Aorta (tissue), 5 donors: ENCODE results near the gene CCDC144A. TPM values are rescaled to one million over a fixed set of nuclear protein-coding genes. Genes with fewer than 3 reads are reported as not detected.
"Not testable (repeated sequence)": the region's sequence is repeated elsewhere in the genome, so short reads cannot be mapped to it uniquely, and the experiment has no call there.

ENCODE experiments used
- ATAC-seq: fragments of 200-7000 bp; cut with Tn5 transposase; one replicate; pipeline ENCODE4 v1.9.1; 2022; ENCODE audit warnings: moderate library complexity; ENCODE audit not compliant: low FRiP score
- DNase-seq, 2 donors: peaks; one replicate each; pipeline ENCODE4 v3.0.0-alpha.2; 2020
- H3K27ac ChIP-seq, 2 donors: one replicate each; pipeline ENCODE4 v1.5.1; 2013; ENCODE audit warnings: low read length in 2 of 2, mild to moderate bottlenecking in 2 of 2, moderate library complexity in 2 of 2, control low read depth in 1 of 2, inconsistent platforms in 1 of 2, low read depth in 1 of 2
- H3K27me3 ChIP-seq, 2 donors: one replicate each; pipeline ENCODE4 v1.6.1; 2013; ENCODE audit warnings: control low read depth in 1 of 2, low read length in 1 of 2, mild to moderate bottlenecking in 1 of 2, moderate library complexity in 1 of 2; ENCODE audit not compliant: insufficient read depth in 2 of 2, control insufficient read depth in 1 of 2
- H3K36me3 ChIP-seq, 2 donors: one replicate each; pipeline ENCODE4 v1.6.1; 2013; ENCODE audit warnings: control low read depth in 1 of 2, low read length in 1 of 2, mild to moderate bottlenecking in 1 of 2; ENCODE audit not compliant: insufficient read depth in 2 of 2, control insufficient read depth in 1 of 2
- H3K4me1 ChIP-seq, 2 donors: one replicate each; pipeline ENCODE4 v1.6.1; 2013; ENCODE audit warnings: low read length in 2 of 2, control low read depth in 1 of 2, mild to moderate bottlenecking in 1 of 2, moderate library complexity in 1 of 2; ENCODE audit not compliant: insufficient read depth in 2 of 2, control insufficient read depth in 1 of 2
- H3K4me3 ChIP-seq, 2 donors: one replicate each; pipeline ENCODE4 v1.5.1; 2013; ENCODE audit warnings: low read length in 2 of 2, control low read depth in 1 of 2, mild to moderate bottlenecking in 1 of 2
- H3K9me3 ChIP-seq: one replicate; pipeline ENCODE4 v1.6.1; 2013; ENCODE audit warnings: mild to moderate bottlenecking, low read length; ENCODE audit not compliant: control insufficient read depth
- WGBS, 2 donors: extraction: QIAGEN DNeasy Blood & Tissue Kit; methylation state at CpG; one replicate each; pipeline ENCODE4 v1.1.7; 2013; 5-methylcytosine and 5-hydroxymethylcytosine counted together
- intact Hi-C, 2 donors: fragments of 100-400 bp; cut with DNase I; formaldehyde crosslinking; loops; one replicate each; pipeline versions ENCODE4 v1.14.2 to v1.15.0; 2022
- polyA plus RNA-seq, 2 donors: library from polyadenylated mRNA; stranded (reverse); fragments of 200-250 nt; gene quantifications; one replicate each; pipeline ENCODE4 v1.2.3, GENCODE V29; 2013
- total RNA-seq, 2 donors: library from RNA; stranded (reverse); fragmentation: NEBNext Ultra II Directional; extraction: Animal tissue kit (Norgen Biotek cat#: 25700); gene quantifications; one replicate each; pipeline ENCODE4 v1.2.1, GENCODE V29; 2021
- donor health status: healthy with polysubstance abuse.
- donor health status: Bipolar disorder and iron deficiency.
- donor health status: DM: no; HTN: no; CAD: no.
- donor health status: DM: no; HTN: no; CAD: no.
- donor health status: DM: yes; HTN: yes; CAD: no.

The CCDC144A gene
- total and polyA plus RNA-seq, 4 donors = 2.5 to 18.6 (median 3.2) TPM; not detected in 1

DNA sequence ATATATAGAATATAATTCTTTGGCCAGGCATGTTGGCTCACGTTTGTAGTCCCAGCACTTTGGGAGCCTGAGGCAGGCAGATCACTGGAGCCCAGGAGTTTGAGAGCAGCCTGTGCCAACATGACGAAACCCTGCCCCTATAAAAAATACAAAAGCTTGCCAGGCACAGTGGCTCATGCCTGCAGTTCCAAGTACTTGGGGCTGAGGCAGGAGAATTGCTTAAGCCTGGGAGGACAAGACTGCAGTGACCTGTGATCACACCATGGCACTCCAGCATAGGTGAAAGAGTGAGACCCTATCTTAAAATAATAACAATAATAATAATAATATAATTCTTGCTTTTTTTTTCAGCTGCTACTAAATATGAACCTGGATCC, 83.1 kb downstream of the CCDC144A start:
- peak; percentile 65 for ATAC-seq
- H3K4me1 ChIP-seq, DNase-seq, H3K27ac ChIP-seq, intact Hi-C loops, H3K9me3 ChIP-seq, H3K36me3 ChIP-seq, H3K4me3 ChIP-seq, H3K27me3 ChIP-seq: not testable (repeated sequence)
- WGBS, 2 donors = no CpG with 5 or more reads among the region's 2 CpGs

DNA sequence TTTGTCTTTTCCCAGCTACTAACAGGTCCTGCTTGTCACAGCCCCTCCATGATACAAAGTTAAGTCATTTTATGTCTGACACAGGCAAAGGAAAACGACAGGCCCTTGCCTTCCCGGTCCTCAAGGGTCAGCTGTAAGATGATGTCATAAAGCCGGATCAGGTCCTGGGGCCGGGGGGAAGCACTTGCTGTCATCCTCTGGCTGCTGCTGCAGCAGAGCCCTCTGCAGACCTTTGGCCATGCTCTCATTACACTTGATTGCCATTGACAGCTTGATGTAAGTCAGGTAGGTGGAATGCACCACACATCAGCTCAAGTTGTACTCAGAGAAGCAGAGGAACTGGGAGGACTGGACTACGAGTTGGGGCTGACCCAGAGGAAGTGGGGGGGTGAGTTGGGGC, 97.8 kb downstream of the CCDC144A start:
- H3K27ac ChIP-seq, H3K4me3 ChIP-seq, H3K4me1 ChIP-seq, H3K9me3 ChIP-seq, intact Hi-C loops, H3K27me3 ChIP-seq, H3K36me3 ChIP-seq, ATAC-seq: not testable (repeated sequence)
- DNase-seq = peak in 1 of 2 donors; percentile 68
- WGBS, 2 donors = 55 to 62% methylated on average over 5 of the region's 5 CpGs

DNA sequence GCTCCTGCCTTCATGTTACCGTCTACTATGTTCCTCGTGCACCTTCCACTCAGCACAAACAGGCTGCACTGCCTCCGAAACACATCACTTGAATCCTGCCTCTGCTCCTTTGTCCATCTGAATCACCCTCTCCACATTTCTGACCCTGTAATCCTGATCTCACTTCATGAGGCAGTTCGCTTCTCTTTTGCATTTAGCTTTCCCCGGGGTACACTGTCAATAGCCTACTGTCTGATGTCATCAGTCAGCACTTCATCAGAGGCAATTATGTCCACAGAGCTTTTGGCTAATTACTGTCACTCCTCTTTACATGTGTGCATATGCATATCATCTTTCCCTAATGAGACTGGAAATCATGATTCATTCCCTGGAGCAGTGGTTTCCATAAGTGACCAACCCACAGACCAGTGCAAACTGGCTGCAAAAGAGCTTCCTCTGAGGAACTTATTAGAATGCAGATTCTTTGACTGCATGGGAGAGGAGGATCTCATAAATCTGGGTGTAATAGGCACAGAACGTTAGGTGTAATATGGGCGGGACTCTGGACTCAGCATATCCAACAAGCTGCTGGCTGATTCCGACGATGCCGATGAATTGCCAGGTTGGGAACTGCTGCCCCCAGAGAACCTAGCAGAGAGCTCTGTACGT, 99.0 kb downstream of the CCDC144A start:
- H3K36me3 ChIP-seq, DNase-seq, H3K4me3 ChIP-seq, intact Hi-C loops, H3K27me3 ChIP-seq, H3K27ac ChIP-seq, H3K9me3 ChIP-seq, ATAC-seq, H3K4me1 ChIP-seq: not testable (repeated sequence)
- 87 to 91% methylated on average over 2 to 7 of the region's 11 CpGs for WGBS, 2 donors

DNA sequence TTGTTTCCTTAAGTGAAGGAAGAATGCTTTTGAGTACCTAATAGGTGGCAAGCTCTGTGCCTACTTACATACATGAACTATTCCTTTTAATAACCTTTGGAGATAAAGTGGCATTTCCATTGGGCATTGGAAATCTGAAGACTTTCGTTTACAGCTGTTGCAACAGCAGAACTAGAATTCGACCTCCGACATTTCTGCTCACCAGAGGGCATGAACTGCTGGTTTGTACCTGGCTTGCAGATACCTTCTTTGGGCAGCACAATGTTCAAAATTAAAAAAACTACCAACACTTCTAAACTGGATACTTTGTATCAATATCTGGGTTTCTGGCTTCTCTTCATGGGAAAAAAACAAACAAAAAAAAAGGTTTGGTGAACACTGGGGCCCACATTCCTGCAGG, 99.6 kb downstream of the CCDC144A start:
- ATAC-seq, H3K27ac ChIP-seq, H3K9me3 ChIP-seq, intact Hi-C loops, H3K4me3 ChIP-seq, DNase-seq, H3K36me3 ChIP-seq, H3K4me1 ChIP-seq, H3K27me3 ChIP-seq: not testable (repeated sequence)
- WGBS, 2 donors = 89 to 92% methylated on average over 3 of the region's 3 CpGs

DNA sequence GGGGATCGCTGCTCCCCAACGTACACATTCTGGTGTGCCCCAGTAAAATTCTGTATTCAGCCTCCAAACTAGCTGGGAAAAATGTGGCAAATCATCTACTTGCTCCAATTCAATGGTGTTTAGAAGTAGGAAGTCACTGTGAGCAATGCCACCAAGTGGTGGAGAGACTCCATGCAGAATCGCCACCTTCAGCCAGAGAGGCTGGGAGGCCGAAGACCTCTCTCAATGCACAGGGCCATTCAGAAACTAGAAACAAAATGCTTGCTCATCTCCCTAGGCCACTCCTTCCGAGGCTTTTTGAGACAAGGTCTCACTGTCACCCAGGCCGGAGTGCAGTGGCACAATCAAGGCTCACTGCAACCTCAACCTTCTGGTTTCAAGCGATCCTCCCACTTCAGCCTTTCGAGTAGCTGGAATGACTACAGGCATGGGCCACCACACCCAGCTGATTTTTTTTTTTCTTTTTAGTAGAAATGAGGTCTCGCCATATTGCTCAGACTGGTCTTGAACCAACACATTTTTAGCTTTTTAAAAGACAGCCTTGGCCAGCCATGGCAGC, 100.4 kb downstream of the CCDC144A start:
- H3K4me1 ChIP-seq, intact Hi-C loops, H3K9me3 ChIP-seq, H3K27ac ChIP-seq, H3K36me3 ChIP-seq, DNase-seq, H3K4me3 ChIP-seq, H3K27me3 ChIP-seq, ATAC-seq: not testable (repeated sequence)
- WGBS, 2 donors = 93 to 95% methylated on average over 7 of the region's 9 CpGs

DNA sequence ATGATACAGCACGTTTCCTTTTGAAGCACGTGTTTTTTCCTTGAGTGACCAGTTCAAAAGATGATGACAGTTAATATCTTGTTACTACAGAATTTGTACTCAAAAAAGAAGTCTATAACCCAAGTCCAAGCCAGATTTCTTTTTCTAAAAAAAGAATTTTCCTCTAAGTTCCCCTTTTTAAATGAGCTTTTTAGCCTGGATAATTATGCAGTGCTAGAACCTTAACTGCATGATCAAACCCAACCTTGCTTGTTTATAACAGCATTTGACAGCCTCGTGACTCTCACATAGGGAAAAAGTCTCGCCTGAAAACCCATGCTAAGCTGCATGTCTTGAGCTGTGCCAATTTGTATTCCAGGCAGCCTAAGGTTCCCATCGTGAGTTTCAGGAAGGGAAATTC, 104.2 kb downstream of the CCDC144A start:
- H3K27me3 ChIP-seq, H3K9me3 ChIP-seq, H3K4me1 ChIP-seq, DNase-seq, H3K36me3 ChIP-seq, H3K27ac ChIP-seq, intact Hi-C loops, H3K4me3 ChIP-seq, ATAC-seq: not testable (repeated sequence)
- WGBS, 2 donors = 55 to 65% methylated on average over 3 of the region's 5 CpGs

DNA sequence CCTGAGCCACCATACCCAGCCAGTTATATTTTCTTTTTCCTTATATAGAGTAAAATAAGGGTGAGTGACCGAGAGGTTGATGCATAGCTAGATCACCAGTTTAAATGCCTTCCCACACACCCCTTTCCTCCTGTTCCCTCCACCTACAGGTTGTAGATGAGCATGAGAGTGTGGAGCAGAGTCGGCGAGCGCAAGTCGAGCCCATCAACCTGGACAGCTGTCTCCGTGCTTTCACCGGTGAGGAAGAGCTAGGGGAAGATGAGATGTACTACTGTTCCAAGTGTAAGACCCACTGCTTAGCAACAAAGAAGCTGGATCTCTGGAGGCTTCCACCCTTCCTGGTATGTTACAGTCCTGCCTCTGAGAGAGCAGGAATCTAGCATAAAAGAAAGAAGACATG, 105.9 kb downstream of the CCDC144A start:
- WGBS, 2 donors = 88 to 93% methylated on average over 6 of the region's 7 CpGs
- intact Hi-C loops = not testable (repeated sequence)

DNA sequence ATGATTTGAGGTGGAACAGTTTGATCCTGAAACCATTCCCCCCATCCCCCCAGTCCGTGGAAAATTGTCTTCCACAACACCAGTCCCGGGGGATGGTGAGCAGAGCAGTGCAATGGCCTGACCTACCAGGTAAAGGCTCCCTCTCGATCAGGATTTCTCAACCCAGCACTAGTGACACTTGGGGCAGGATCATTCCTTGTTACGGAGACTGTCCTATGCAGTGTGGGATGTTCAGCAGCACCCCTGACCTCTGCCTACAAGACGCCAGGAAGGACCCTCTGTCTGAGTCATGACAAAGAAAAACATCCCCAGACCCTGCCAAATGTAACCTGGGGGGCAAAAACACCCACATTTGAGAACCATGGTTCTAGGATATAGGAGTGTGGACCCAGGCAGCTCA, 114.8 kb downstream of the CCDC144A start:
- ATAC-seq = not testable (repeated sequence)
- WGBS, 2 donors = 71 to 77% methylated on average over 5 of the region's 5 CpGs

More for the DNA sequence above, 105.9 kb downstream of the CCDC144A start:
- not testable (repeated sequence) for H3K27me3 ChIP-seq, H3K4me1 ChIP-seq, ATAC-seq, H3K36me3 ChIP-seq, H3K27ac ChIP-seq, H3K4me3 ChIP-seq, H3K9me3 ChIP-seq
- peak in 1 of 2 donors; percentile 56 for DNase-seq

DNA sequence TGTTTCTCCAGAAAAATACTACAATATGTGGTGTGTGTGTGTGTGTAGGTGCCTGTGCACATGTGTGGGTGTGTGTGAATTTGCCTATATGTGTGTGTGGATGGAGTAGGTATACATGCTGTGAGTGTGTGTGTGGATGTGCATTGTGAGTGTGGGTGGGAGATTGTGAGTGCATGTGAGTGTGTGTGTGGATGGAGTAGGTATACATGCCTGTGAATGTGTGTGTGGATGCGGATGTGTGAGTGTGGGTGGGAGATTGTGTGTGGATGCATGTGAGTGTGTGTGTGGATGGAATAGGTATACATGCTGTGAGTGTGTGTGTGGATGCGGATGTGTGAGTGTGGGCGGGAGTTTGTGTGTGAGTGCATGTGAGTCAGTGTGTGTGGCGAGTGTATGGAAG, 116.6 kb downstream of the CCDC144A start:
- intact Hi-C loops, H3K4me3 ChIP-seq, H3K9me3 ChIP-seq, H3K4me1 ChIP-seq, H3K27ac ChIP-seq, DNase-seq, H3K36me3 ChIP-seq, ATAC-seq, H3K27me3 ChIP-seq: not testable (repeated sequence)
- WGBS, 2 donors = 88 to 97% methylated on average over 3 to 4 of the region's 4 CpGs

More for the DNA sequence above, 114.8 kb downstream of the CCDC144A start:
- intact Hi-C loops, H3K36me3 ChIP-seq, H3K27ac ChIP-seq, H3K4me3 ChIP-seq, H3K9me3 ChIP-seq, H3K27me3 ChIP-seq, H3K4me1 ChIP-seq, DNase-seq: not testable (repeated sequence)
